ENCODE measurements around the gene CAMKK1.

The CAMKK1 gene

GRCh38 chr17:3896968-3897235, 4.0 kb upstream of the CAMKK1 start:
- Histone ChIP-seq H3K9me3 (ENCODE audit: control insufficient read depth, low read length) (no peaks in the 10 kb centered on the region), H3K4me1 (ENCODE audit: control insufficient read depth, insufficient read depth, low read length) (peaks cover under 1% of the 10 kb centered on the region), H3K27ac (ENCODE audit: insufficient read depth, low read depth, low read length, poor library complexity, severe bottlenecking) (no peak overlapping the region), H3K27me3 (ENCODE audit: control insufficient read depth, insufficient read depth, low read length, poor library complexity, severe bottlenecking) (peaks cover 12% of the 10 kb centered on the region), H3K36me3 (ENCODE audit: control insufficient read depth, insufficient read depth, low read length) (no peaks in the 10 kb centered on the region), H3K4me3 (ENCODE audit: insufficient read depth, low read depth, low read length) (no peak overlapping the region)
- WGBS, 2 experiments = 88 to 90% methylated on average over 6 of the region's 6 CpGs

GRCh38 chr17:3896108-3896967, 3.5 kb upstream of the CAMKK1 start:
- H3K27ac ChIP-seq (ENCODE audit: insufficient read depth, low read depth, low read length, poor library complexity, severe bottlenecking) = no peak overlapping the region
- peaks cover 5% of the 10 kb centered on the region for H3K4me1 ChIP-seq (ENCODE audit: control insufficient read depth, insufficient read depth, low read length)
- no peaks in the 10 kb centered on the region for H3K36me3 ChIP-seq (ENCODE audit: control insufficient read depth, insufficient read depth, low read length)
- H3K27me3 ChIP-seq (ENCODE audit: control insufficient read depth, insufficient read depth, low read length, poor library complexity, severe bottlenecking) = peaks cover 18% of the 10 kb centered on the region
- no peaks in the 10 kb centered on the region for H3K9me3 ChIP-seq (ENCODE audit: control insufficient read depth, low read length)
- H3K4me3 ChIP-seq (ENCODE audit: insufficient read depth, low read depth, low read length) = no peak overlapping the region
- WGBS, 2 experiments = 91% methylated on average over 15 of the region's 15 CpGs

DNA sequence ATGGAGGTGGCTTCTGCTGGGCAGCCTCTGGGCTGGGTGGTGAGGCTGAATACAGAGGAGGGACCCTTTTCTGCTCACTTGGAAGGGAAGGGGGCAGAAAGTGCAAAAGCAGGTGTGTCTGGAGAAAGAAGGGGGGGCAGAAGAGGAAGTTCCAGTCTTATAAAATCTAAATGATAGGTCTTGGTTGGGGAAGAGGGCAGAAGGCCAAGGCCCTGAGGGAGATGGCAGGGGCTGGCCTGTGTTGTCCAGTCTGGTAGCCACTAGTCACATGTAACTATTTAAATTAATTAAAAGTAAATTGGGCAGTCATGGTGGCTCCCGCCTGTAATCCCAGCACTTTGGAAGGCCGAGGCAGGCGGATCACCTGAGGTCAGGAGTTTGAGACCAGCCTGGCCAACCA, 2.5 kb upstream of the CAMKK1 start:
- Histone ChIP-seq H3K27ac (ENCODE audit: insufficient read depth, low read depth, low read length, poor library complexity, severe bottlenecking) (no peak overlapping the region), H3K4me3 (ENCODE audit: insufficient read depth, low read depth, low read length) (no peak overlapping the region), H3K9me3 (ENCODE audit: control insufficient read depth, low read length) (no peaks in the 10 kb centered on the region), H3K27me3 (ENCODE audit: control insufficient read depth, insufficient read depth, low read length, poor library complexity, severe bottlenecking) (peaks cover 18% of the 10 kb centered on the region), H3K4me1 (ENCODE audit: control insufficient read depth, insufficient read depth, low read length) (peaks cover 5% of the 10 kb centered on the region), H3K36me3 (ENCODE audit: control insufficient read depth, insufficient read depth, low read length) (no peaks in the 10 kb centered on the region)
- 88 to 93% methylated on average over 3 of the region's 3 CpGs for WGBS, 2 experiments

- Histone ChIP-seq H3K4me3 (ENCODE audit: insufficient read depth, low read depth, low read length) (no peak overlapping the region), H3K27me3 (ENCODE audit: control insufficient read depth, insufficient read depth, low read length, poor library complexity, severe bottlenecking) (peaks cover 18% of the 10 kb centered on the region), H3K36me3 (ENCODE audit: control insufficient read depth, insufficient read depth, low read length) (no peaks in the 10 kb centered on the region), H3K9me3 (ENCODE audit: control insufficient read depth, low read length) (no peaks in the 10 kb centered on the region), H3K27ac (ENCODE audit: insufficient read depth, low read depth, low read length, poor library complexity, severe bottlenecking) (no peak overlapping the region), H3K4me1 (ENCODE audit: control insufficient read depth, insufficient read depth, low read length) (peaks cover 5% of the 10 kb centered on the region)
- WGBS, 2 experiments = 80 to 81% methylated on average over 2 of the region's 2 CpGs
Observed at GRCh38 chr17:3894911-3895343, 2.1 kb upstream of the CAMKK1 start.

- H3K36me3 ChIP-seq (ENCODE audit: control insufficient read depth, insufficient read depth, low read length) = no peaks in the 10 kb centered on the region
- no peak overlapping the region for H3K4me3 ChIP-seq (ENCODE audit: insufficient read depth, low read depth, low read length)
- peaks cover 18% of the 10 kb centered on the region for H3K27me3 ChIP-seq (ENCODE audit: control insufficient read depth, insufficient read depth, low read length, poor library complexity, severe bottlenecking)
- H3K9me3 ChIP-seq (ENCODE audit: control insufficient read depth, low read length) = no peaks in the 10 kb centered on the region
- H3K4me1 ChIP-seq (ENCODE audit: control insufficient read depth, insufficient read depth, low read length) = peaks cover 5% of the 10 kb centered on the region
- 85 to 87% methylated on average over 5 of the region's 5 CpGs for WGBS, 2 experiments
- no peak overlapping the region for H3K27ac ChIP-seq (ENCODE audit: insufficient read depth, low read depth, low read length, poor library complexity, severe bottlenecking)
Observed at GRCh38 chr17:3894188-3894587, 1.3 kb upstream of the CAMKK1 start.

DNA sequence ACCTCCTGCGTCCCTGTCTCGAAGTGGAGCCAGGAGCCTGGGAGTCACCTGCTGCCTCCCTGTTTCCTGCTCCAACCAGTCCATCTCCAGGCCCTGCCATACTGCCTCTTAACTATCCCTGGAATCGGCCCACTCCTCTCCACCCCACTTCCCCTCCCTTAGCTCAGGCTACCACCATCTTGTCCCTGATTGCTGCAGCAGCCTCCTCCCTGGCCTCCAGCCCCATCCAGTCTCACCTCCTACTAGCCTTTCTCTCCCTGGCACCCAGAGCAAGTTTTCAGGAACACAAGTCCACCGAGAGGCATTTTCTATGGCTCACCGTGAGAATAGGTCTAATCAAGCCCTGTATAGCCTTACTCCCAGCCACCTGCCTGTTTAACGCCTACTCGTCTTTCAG, 865 bp upstream of the CAMKK1 start:
- 83 to 84% methylated on average over 7 of the region's 7 CpGs for WGBS, 2 experiments
- H3K27ac ChIP-seq (ENCODE audit: insufficient read depth, low read depth, low read length, poor library complexity, severe bottlenecking) = no peak overlapping the region

GRCh38 chr17:3892095-3892998, 506 bp downstream of the CAMKK1 start:
- H3K9me3 ChIP-seq (ENCODE audit: control insufficient read depth, low read length) = no peaks in the 10 kb centered on the region
- H3K36me3 ChIP-seq (ENCODE audit: control insufficient read depth, insufficient read depth, low read length) = no peaks in the 10 kb centered on the region
- H3K27me3 ChIP-seq (ENCODE audit: control insufficient read depth, insufficient read depth, low read length, poor library complexity, severe bottlenecking) = peaks cover 18% of the 10 kb centered on the region
- peak overlapping the region; percentile 64 for H3K4me3 ChIP-seq (ENCODE audit: insufficient read depth, low read depth, low read length)
- H3K27ac ChIP-seq (ENCODE audit: insufficient read depth, low read depth, low read length, poor library complexity, severe bottlenecking) = no peak overlapping the region
- H3K4me1 ChIP-seq (ENCODE audit: control insufficient read depth, insufficient read depth, low read length) = peaks cover 5% of the 10 kb centered on the region
- 0 to 1% methylated on average over 96 of the region's 96 CpGs for WGBS, 2 experiments

More for the DNA sequence above, 865 bp upstream of the CAMKK1 start:
- H3K4me1 ChIP-seq (ENCODE audit: control insufficient read depth, insufficient read depth, low read length) = peaks cover 5% of the 10 kb centered on the region
- H3K9me3 ChIP-seq (ENCODE audit: control insufficient read depth, low read length) = no peaks in the 10 kb centered on the region
- H3K4me3 ChIP-seq (ENCODE audit: insufficient read depth, low read depth, low read length) = peak overlapping the region; percentile 64
- peaks cover 18% of the 10 kb centered on the region for H3K27me3 ChIP-seq (ENCODE audit: control insufficient read depth, insufficient read depth, low read length, poor library complexity, severe bottlenecking)
- no peaks in the 10 kb centered on the region for H3K36me3 ChIP-seq (ENCODE audit: control insufficient read depth, insufficient read depth, low read length)

- WGBS, 2 experiments = 15 to 16% methylated on average over 12 of the region's 12 CpGs
- peak overlapping the region; percentile 64 for H3K4me3 ChIP-seq (ENCODE audit: insufficient read depth, low read depth, low read length)
Observed at GRCh38 chr17:3891626-3892094, 1.2 kb downstream of the CAMKK1 start.

DNA sequence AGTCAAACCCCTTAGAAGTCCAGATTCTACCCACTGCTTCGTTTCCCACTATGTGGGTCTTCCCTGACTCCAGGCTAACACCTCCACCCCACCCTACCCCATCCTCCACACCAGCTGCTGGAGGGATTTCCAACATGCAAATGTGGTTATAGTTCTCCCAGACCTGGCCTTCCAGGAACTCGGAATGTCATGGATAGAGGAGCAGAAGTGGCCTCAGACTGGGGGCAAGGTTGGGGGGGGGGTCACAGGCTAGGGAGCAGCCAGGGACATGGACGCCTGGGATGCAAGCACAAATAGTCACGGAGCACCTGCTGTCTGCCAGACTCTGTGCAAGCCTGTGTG, 2.0 kb downstream of the CAMKK1 start:
- H3K27ac ChIP-seq (ENCODE audit: insufficient read depth, low read depth, low read length, poor library complexity, severe bottlenecking) = no peak overlapping the region
- 69 to 70% methylated on average over 4 of the region's 4 CpGs for WGBS, 2 experiments
- H3K9me3 ChIP-seq (ENCODE audit: control insufficient read depth, low read length) = no peaks in the 10 kb centered on the region
- no peak overlapping the region for H3K4me3 ChIP-seq (ENCODE audit: insufficient read depth, low read depth, low read length)
- peaks cover 5% of the 10 kb centered on the region for H3K4me1 ChIP-seq (ENCODE audit: control insufficient read depth, insufficient read depth, low read length)
- peaks cover 18% of the 10 kb centered on the region for H3K27me3 ChIP-seq (ENCODE audit: control insufficient read depth, insufficient read depth, low read length, poor library complexity, severe bottlenecking)
- no peaks in the 10 kb centered on the region for H3K36me3 ChIP-seq (ENCODE audit: control insufficient read depth, insufficient read depth, low read length)

More at GRCh38 chr17:3891626-3892094, 1.2 kb downstream of the CAMKK1 start:
- H3K36me3 ChIP-seq (ENCODE audit: control insufficient read depth, insufficient read depth, low read length) = no peaks in the 10 kb centered on the region
- H3K27ac ChIP-seq (ENCODE audit: insufficient read depth, low read depth, low read length, poor library complexity, severe bottlenecking) = no peak overlapping the region
- H3K27me3 ChIP-seq (ENCODE audit: control insufficient read depth, insufficient read depth, low read length, poor library complexity, severe bottlenecking) = peaks cover 18% of the 10 kb centered on the region
- no peaks in the 10 kb centered on the region for H3K9me3 ChIP-seq (ENCODE audit: control insufficient read depth, low read length)
- peaks cover 5% of the 10 kb centered on the region for H3K4me1 ChIP-seq (ENCODE audit: control insufficient read depth, insufficient read depth, low read length)

Measured in ectodermal cell (in vitro differentiated cells).